GM18951 (cell line): ENCODE measurements around the gene UBE2J1.
A peak's percentile ranks its signal among the peaks of the same experiment; 100 is the strongest.

Experiments
- POLR2A ChIP-seq: IDR thresholded peaks from 4 replicates; pipeline ENCODE4 v1.6.1; 2011; ENCODE audit warnings: mild to moderate bottlenecking; ENCODE audit not compliant: insufficient read length, insufficient read depth; ENCODE audit errors: extremely low read depth
- in situ Hi-C: fragments of 300-500 bp; cut with MboI; formaldehyde crosslinking; loops from one replicate; pipeline ENCODE4 v1.12.0; 2022; ENCODE audit warnings: low sequenced_read_pairs, mixed read lengths, inconsistent platforms; ENCODE audit not compliant: unreplicated experiment

The UBE2J1 gene

GRCh38 chr6:89385156-89385667, 32.7 kb upstream of the UBE2J1 start:
- no peak for TF ChIP-seq POLR2A
- in situ Hi-C loops = loop anchor here (25.0 kb wide), 1 partner anchor 398 kb away; no protein-coding TSS in a partner anchor

GRCh38 chr6:89381031-89381430, 28.5 kb upstream of the UBE2J1 start:
- in situ Hi-C loops = loop anchor here (25.0 kb wide), 1 partner anchor 394 kb away; no protein-coding TSS in a partner anchor

GRCh38 chr6:89379281-89379680, 26.8 kb upstream of the UBE2J1 start:
- in situ Hi-C loops = loop anchor here (25.0 kb wide), 1 partner anchor 392 kb away; no protein-coding TSS in a partner anchor
- TF ChIP-seq POLR2A = no peak

More at GRCh38 chr6:89381031-89381430, 28.5 kb upstream of the UBE2J1 start:
- TF ChIP-seq POLR2A = no peak

- in situ Hi-C loops = loop anchor here (25.0 kb wide), 1 partner anchor 391 kb away; no protein-coding TSS in a partner anchor
- TF ChIP-seq POLR2A = no peak
These were observed 26.1 kb upstream of the UBE2J1 start for GRCh38 chr6:89378628-89379027.

- in situ Hi-C loops = loop anchor here (25.0 kb wide), 1 partner anchor 388 kb away; no protein-coding TSS in a partner anchor
- TF ChIP-seq POLR2A = no peak
These were observed 23.1 kb upstream of the UBE2J1 start for GRCh38 chr6:89375427-89376267.

GRCh38 chr6:89372506-89372901, 20.0 kb upstream of the UBE2J1 start:
- TF ChIP-seq POLR2A = no peak
- in situ Hi-C loops = no loop called here

- no peak for TF ChIP-seq POLR2A
- in situ Hi-C loops = no loop called here
These were observed 19.5 kb upstream of the UBE2J1 start for GRCh38 chr6:89371849-89372505.

- no peak for TF ChIP-seq POLR2A
- in situ Hi-C loops = no loop called here
These were observed 16.5 kb upstream of the UBE2J1 start for GRCh38 chr6:89368999-89369398.

- TF ChIP-seq POLR2A = no peak
- in situ Hi-C loops = no loop called here
These were observed 15.6 kb upstream of the UBE2J1 start for GRCh38 chr6:89368107-89368506.

- in situ Hi-C loops = no loop called here
- TF ChIP-seq POLR2A = no peak
These were observed 12.1 kb upstream of the UBE2J1 start for GRCh38 chr6:89364586-89364985.

- in situ Hi-C loops = no loop called here
- TF ChIP-seq POLR2A = no peak
These were observed 8.6 kb upstream of the UBE2J1 start for GRCh38 chr6:89361171-89361570.

- no peak for TF ChIP-seq POLR2A
- in situ Hi-C loops = no loop called here
These were observed 8.0 kb upstream of the UBE2J1 start for GRCh38 chr6:89360415-89360999.

GRCh38 chr6:89359561-89359960, 7.0 kb upstream of the UBE2J1 start:
- in situ Hi-C loops = no loop called here

GRCh38 chr6:89357390-89357789, 4.9 kb upstream of the UBE2J1 start:
- in situ Hi-C loops = no loop called here
- peak; percentile 42 for TF ChIP-seq POLR2A

More at GRCh38 chr6:89359561-89359960, 7.0 kb upstream of the UBE2J1 start:
- no peak for TF ChIP-seq POLR2A
